BE2C (cell line): ENCODE data around the gene RASA3.

Source experiments
- DNase-seq: peaks from one replicate; pipeline ENCODE4 v3.0.0-alpha.2; 2020
- H3K27me3 ChIP-seq: fragments of 250-450 bp; sonication (Bioruptor Pico); 2 replicates; pipeline ENCODE4 v1.5.1; 2020; ENCODE audit warnings: mild to moderate bottlenecking
- H3K36me3 ChIP-seq: fragments of 250-450 bp; sonication (Bioruptor Pico); 2 replicates; pipeline ENCODE4 v1.5.1; 2020; ENCODE audit warnings: mild to moderate bottlenecking
- H3K4me1 ChIP-seq: fragments of 250-450 bp; sonication (Bioruptor Pico); 2 replicates; pipeline ENCODE4 v1.5.1; 2020
- H3K4me3 ChIP-seq: 2 replicates; pipeline ENCODE4 v1.5.1; 2011; ENCODE audit warnings: low read depth, low read length
- H3K9me3 ChIP-seq: fragments of 250-450 bp; sonication (Bioruptor Pico); 2 replicates; pipeline ENCODE4 v1.5.1; 2020
- CTCF ChIP-seq: IDR thresholded peaks from 2 replicates; pipeline ENCODE4 v1.5.1; 2012; ENCODE audit warnings: mild to moderate bottlenecking, low read depth, low read length

The RASA3 gene

GRCh38 chr13:113955235-113955634 is 177.2 kb downstream of the RASA3 start:
- Histone ChIP-seq H3K9me3 (no peaks in the 10 kb centered on the region; the same call in none of the 2 replicates), H3K4me3 (no peak overlapping the region), H3K27me3 (no peaks in the 10 kb centered on the region), H3K36me3 (no peaks in the 10 kb centered on the region), H3K4me1 (no peaks in the 10 kb centered on the region)
- TF ChIP-seq CTCF = no peak
- DNase-seq = no peak

GRCh38 chr13:113954046-113954835 is 178.2 kb downstream of the RASA3 start:
- TF ChIP-seq CTCF = no peak
- Histone ChIP-seq H3K9me3 (no peaks in the 10 kb centered on the region; the same call in none of the 2 replicates), H3K27me3 (no peaks in the 10 kb centered on the region), H3K4me1 (no peaks in the 10 kb centered on the region), H3K36me3 (no peaks in the 10 kb centered on the region), H3K4me3 (no peak overlapping the region)
- DNase-seq = peak; percentile 2

- no peaks in the 10 kb centered on the region; the same call in 1 of the 2 replicates for H3K4me1 ChIP-seq
- DNase-seq = peak; percentile 3
- H3K9me3 ChIP-seq = no peaks in the 10 kb centered on the region; the same call in none of the 2 replicates
- TF ChIP-seq CTCF = no peak
- no peaks in the 10 kb centered on the region for H3K36me3 ChIP-seq
- H3K4me3 ChIP-seq = no peak overlapping the region
- H3K27me3 ChIP-seq = no peaks in the 10 kb centered on the region
Measured at GRCh38 chr13:113953561-113953960, 178.9 kb downstream of the RASA3 start.

- Histone ChIP-seq H3K4me1 (no peaks in the 10 kb centered on the region; the same call in 1 of the 2 replicates), H3K27me3 (no peaks in the 10 kb centered on the region), H3K9me3 (no peaks in the 10 kb centered on the region; the same call in 1 of the 2 replicates), H3K36me3 (no peaks in the 10 kb centered on the region), H3K4me3 (no peak overlapping the region)
- DNase-seq = peak; percentile 3
- no peak for TF ChIP-seq CTCF
Measured at GRCh38 chr13:113952983-113953520, 179.4 kb downstream of the RASA3 start.

GRCh38 chr13:113952151-113952982 is 180.1 kb downstream of the RASA3 start:
- TF ChIP-seq CTCF = no peak

More at GRCh38 chr13:113952151-113952982, 180.1 kb downstream of the RASA3 start:
- Histone ChIP-seq H3K4me3 (no peak overlapping the region), H3K9me3 (no peaks in the 10 kb centered on the region; the same call in 1 of the 2 replicates), H3K4me1 (no peaks in the 10 kb centered on the region; the same call in 1 of the 2 replicates), H3K36me3 (no peaks in the 10 kb centered on the region), H3K27me3 (no peaks in the 10 kb centered on the region)
- peak; percentile 10 for DNase-seq
